Epithelial cell of esophagus (primary cell): ENCODE measurements around the gene PEX10.

Experiments
- DNase-seq: peaks from one replicate; pipeline ENCODE4 v3.0.0; 2010; ENCODE audit warnings: low read depth
- H3K4me3 ChIP-seq: 2 replicates; pipeline ENCODE4 v1.5.1; 2011; ENCODE audit warnings: mild to moderate bottlenecking, low read length, control low read depth
- CTCF ChIP-seq: IDR thresholded peaks from 2 replicates; pipeline ENCODE4 v1.5.1; 2011; ENCODE audit warnings: low read depth, mild to moderate bottlenecking, low read length, control low read depth, inconsistent platforms; ENCODE audit not compliant: insufficient read depth; ENCODE audit errors: missing control alignments

Gene PEX10

DNA sequence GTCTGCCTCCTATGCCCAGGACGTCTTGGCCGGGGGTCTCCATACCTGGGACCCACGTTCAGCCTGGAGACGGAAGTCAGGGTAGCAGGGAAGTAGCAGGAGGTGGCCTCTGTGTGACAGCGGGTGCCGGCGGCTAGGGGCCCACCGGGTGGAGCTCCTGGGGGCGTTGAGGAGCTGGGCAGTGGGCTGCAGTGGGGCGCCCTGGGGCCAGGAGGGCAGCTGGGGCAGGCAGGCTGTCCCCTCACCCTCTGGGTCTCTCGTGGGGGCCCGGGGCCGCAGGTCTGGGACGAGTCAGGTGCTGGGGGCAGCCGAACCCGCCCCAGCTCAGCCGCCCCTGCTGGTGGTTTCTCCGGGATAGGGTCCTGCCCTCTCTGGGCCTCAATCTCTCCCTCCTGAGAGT lies 14.7 kb upstream of the PEX10 start:
- DNase-seq = no peak
- no peak overlapping the region for H3K4me3 ChIP-seq
- no peak for TF ChIP-seq CTCF

DNA sequence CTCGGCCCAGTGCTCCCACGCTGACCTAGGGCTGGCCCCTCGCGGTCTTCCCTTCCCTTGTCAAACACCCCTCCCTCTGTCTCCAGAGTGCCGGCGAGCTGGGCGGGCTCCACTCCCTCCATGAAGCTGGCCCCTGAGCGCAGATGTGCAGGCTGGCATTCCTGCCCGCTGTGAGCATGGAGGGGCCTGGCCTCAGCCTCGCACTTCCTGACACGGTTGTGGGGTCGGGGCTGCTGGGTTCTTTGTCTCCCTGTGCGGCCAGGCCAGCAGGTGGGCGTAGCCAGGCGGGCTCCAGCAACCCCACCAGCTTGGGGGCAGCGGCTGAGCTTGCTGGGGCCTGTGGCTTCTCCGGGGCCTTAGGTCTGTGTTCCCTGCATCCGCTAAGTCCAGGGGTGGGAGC lies 14.2 kb upstream of the PEX10 start:
- no peak overlapping the region for H3K4me3 ChIP-seq
- TF ChIP-seq CTCF = no peak
- DNase-seq = no peak

- TF ChIP-seq CTCF = no peak
- H3K4me3 ChIP-seq = no peak overlapping the region
- no peak for DNase-seq
Measured at GRCh38 chr1:2425892-2426291, 13.5 kb upstream of the PEX10 start.

- DNase-seq = no peak
- no peak overlapping the region for H3K4me3 ChIP-seq
- no peak for TF ChIP-seq CTCF
Measured at GRCh38 chr1:2422523-2422922, 10.2 kb upstream of the PEX10 start.

DNA sequence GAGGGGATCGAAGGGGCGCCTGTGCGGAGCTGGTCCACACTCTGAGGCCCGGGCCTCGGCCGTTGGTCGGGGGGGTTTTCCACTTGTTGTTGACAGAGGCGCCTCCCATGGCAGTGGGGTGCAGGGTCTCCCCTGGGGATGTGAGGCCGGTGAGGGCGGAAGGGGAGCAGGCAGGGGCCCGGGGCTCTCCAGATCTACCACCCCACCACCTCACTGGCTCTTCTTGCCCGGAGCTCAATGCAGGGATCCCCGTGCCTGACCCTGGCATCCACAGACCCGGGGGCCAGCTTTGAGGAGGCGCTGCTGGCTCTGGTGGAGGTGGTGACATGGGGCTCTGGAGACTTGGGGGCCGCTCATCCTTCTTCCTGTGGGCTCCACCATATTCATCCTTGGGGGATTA lies 7.1 kb upstream of the PEX10 start:
- H3K4me3 ChIP-seq = no peak overlapping the region
- DNase-seq = no peak
- no peak for TF ChIP-seq CTCF

DNA sequence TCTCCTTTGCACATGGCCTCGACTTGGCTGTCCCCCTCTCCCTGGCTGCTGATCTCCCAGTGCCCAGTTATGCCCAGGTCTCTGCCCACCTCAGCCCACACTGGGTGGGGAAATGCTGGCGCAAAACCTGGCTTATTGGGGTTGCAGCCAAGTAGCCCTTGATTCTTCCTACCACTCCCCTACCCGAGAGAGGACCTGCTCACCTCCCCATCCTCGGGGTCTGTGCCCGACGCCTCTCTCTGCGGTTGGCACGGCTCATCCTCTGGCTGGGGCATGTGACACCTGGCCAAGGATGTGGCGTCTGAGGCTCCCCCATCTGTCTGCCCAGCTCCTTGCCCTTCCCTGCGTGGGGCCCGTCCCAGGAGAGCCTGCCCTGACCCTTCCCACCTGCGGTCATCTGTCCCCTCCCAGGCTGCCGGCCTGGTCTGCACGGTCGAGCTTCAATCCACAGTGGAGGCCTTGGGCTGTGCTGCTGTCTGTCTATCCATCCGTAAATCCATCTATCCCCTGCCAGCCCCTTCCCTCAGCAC lies 6.5 kb upstream of the PEX10 start:
- TF ChIP-seq CTCF = no peak
- no peak for DNase-seq
- H3K4me3 ChIP-seq = no peak overlapping the region

GRCh38 chr1:2417833-2418225 lies 5.5 kb upstream of the PEX10 start:
- no peak for DNase-seq
- no peak overlapping the region for H3K4me3 ChIP-seq
- no peak for TF ChIP-seq CTCF
